Measurements from ENCODE around the gene CTIF. TPM values are rescaled to one million over a fixed set of nuclear protein-coding genes. Genes with fewer than 3 reads are reported as not detected.

CTIF gene
- total and polyA plus RNA-seq, 2 experiments from 2014 or later, result 22.1 to 27.9 TPM

GRCh38 chr18:48780201-48780912, 241.5 kb downstream of the CTIF start:
- no peak for TF ChIP-seq EZH2phosphoT487 (IDR thresholded peaks at IDR 0.05; ENCODE audit: low read depth, severe bottlenecking, unreplicated experiment)
- TF ChIP-seq CTCF (IDR thresholded peaks at IDR 0.05; ENCODE audit: poor library complexity), result no peak
- TF ChIP-seq EZH2 (IDR thresholded peaks at IDR 0.05; ENCODE audit: borderline replicate concordance), result no peak
- H3K27ac ChIP-seq, result peak overlapping the region; percentile 99
- no peaks in the 10 kb centered on the region for H3K9me2 ChIP-seq (replicated peaks; ENCODE audit: insufficient read depth)
- no peaks in the 10 kb centered on the region for H3K9me3 ChIP-seq (ENCODE audit: low read depth)
- peak; percentile 62 for DNase-seq (ENCODE audit: low spot score)
- no peak overlapping the region for H2AFZ ChIP-seq
- WGBS (ENCODE audit: low lambda C conversion rate, missing lambda C conversion rate), result 26% methylated on average over 17 of the region's 17 CpGs
- no peak overlapping the region for H3K4me3 ChIP-seq
- H4K20me1 ChIP-seq (ENCODE audit: insufficient read depth, poor library complexity, severe bottlenecking), result no peaks in the 10 kb centered on the region
- peaks cover 71% of the 10 kb centered on the region for H3K4me1 ChIP-seq (ENCODE audit: insufficient read depth)
- no peaks in the 10 kb centered on the region for H3K36me3 ChIP-seq (replicated peaks; ENCODE audit: insufficient read depth, low read depth)
- H3K79me2 ChIP-seq, result peaks cover 21% of the 10 kb centered on the region
- H3K4me2 ChIP-seq, result peak overlapping the region; percentile 68
- H3K27me3 ChIP-seq, result no peaks in the 10 kb centered on the region

- DNase-seq (ENCODE audit: low spot score), result no peak
These were observed 242.0 kb downstream of the CTIF start for GRCh38 chr18:48780913-48781162.

GRCh38 chr18:48781163-48781987, 242.5 kb downstream of the CTIF start:
- Histone ChIP-seq H4K20me1 (ENCODE audit: insufficient read depth, poor library complexity, severe bottlenecking) (no peaks in the 10 kb centered on the region), H3K79me2 (peaks cover 21% of the 10 kb centered on the region), H3K4me2 (peak overlapping the region; percentile 68), H3K4me1 (ENCODE audit: insufficient read depth) (peaks cover 75% of the 10 kb centered on the region), H3K36me3 (replicated peaks; ENCODE audit: insufficient read depth, low read depth) (no peaks in the 10 kb centered on the region), H3K9me3 (ENCODE audit: low read depth) (no peaks in the 10 kb centered on the region), H2AFZ (no peak overlapping the region), H3K27ac (peak overlapping the region; percentile 99), H3K9me2 (replicated peaks; ENCODE audit: insufficient read depth) (no peaks in the 10 kb centered on the region), H3K27me3 (no peaks in the 10 kb centered on the region), H3K4me3 (no peak overlapping the region)
- TF ChIP-seq EZH2phosphoT487 (IDR thresholded peaks at IDR 0.05; ENCODE audit: low read depth, severe bottlenecking, unreplicated experiment) (no peak), CTCF (IDR thresholded peaks at IDR 0.05; ENCODE audit: poor library complexity) (no peak), EZH2 (IDR thresholded peaks at IDR 0.05; ENCODE audit: borderline replicate concordance) (no peak)
- WGBS (ENCODE audit: low lambda C conversion rate, missing lambda C conversion rate), result 12% methylated on average over 23 of the region's 28 CpGs
- DNase-seq (ENCODE audit: low spot score), result peak; percentile 92

More at GRCh38 chr18:48780913-48781162, 242.0 kb downstream of the CTIF start:
- Histone ChIP-seq H3K36me3 (replicated peaks; ENCODE audit: insufficient read depth, low read depth) (no peaks in the 10 kb centered on the region), H3K4me3 (no peak overlapping the region), H3K27me3 (no peaks in the 10 kb centered on the region), H4K20me1 (ENCODE audit: insufficient read depth, poor library complexity, severe bottlenecking) (no peaks in the 10 kb centered on the region), H3K79me2 (peaks cover 21% of the 10 kb centered on the region), H3K9me3 (ENCODE audit: low read depth) (no peaks in the 10 kb centered on the region), H2AFZ (no peak overlapping the region), H3K4me1 (ENCODE audit: insufficient read depth) (peaks cover 71% of the 10 kb centered on the region), H3K9me2 (replicated peaks; ENCODE audit: insufficient read depth) (no peaks in the 10 kb centered on the region), H3K27ac (peak overlapping the region; percentile 99), H3K4me2 (peak overlapping the region; percentile 68)
- TF ChIP-seq CTCF (IDR thresholded peaks at IDR 0.05; ENCODE audit: poor library complexity), result no peak
- TF ChIP-seq EZH2 (IDR thresholded peaks at IDR 0.05; ENCODE audit: borderline replicate concordance), result no peak
- TF ChIP-seq EZH2phosphoT487 (IDR thresholded peaks at IDR 0.05; ENCODE audit: low read depth, severe bottlenecking, unreplicated experiment), result no peak
- WGBS (ENCODE audit: low lambda C conversion rate, missing lambda C conversion rate), result 23% methylated on average over 3 of the region's 3 CpGs

Data from hepatocyte (in vitro differentiated cells).